Osteocyte (in vitro differentiated cells): Measurements from ENCODE around the gene SEMG2. TPM values are rescaled to one million over a fixed set of nuclear protein-coding genes. Genes with fewer than 3 reads are reported as not detected.

Experiments used
- DNase-seq: peaks from one replicate; pipeline ENCODE4 v3.0.0; 2021; ENCODE audit warnings: mixed read lengths; ENCODE audit not compliant: unreplicated experiment; ENCODE audit errors: extremely low spot score
- H3K27ac Mint-ChIP-seq: one replicate; pipeline ENCODE4 v1.8.0; 2021; ENCODE audit warnings: mild to moderate bottlenecking, mixed read lengths; ENCODE audit not compliant: unreplicated experiment
- H3K27me3 Mint-ChIP-seq: one replicate; pipeline ENCODE4 v1.8.0; 2021; ENCODE audit warnings: mixed read lengths; ENCODE audit not compliant: unreplicated experiment
- H3K36me3 Mint-ChIP-seq: one replicate; pipeline ENCODE4 v1.8.0; 2021; ENCODE audit warnings: mixed read lengths; ENCODE audit not compliant: unreplicated experiment
- H3K4me1 Mint-ChIP-seq: one replicate; pipeline ENCODE4 v1.8.0; 2021; ENCODE audit warnings: mixed read lengths; ENCODE audit not compliant: unreplicated experiment
- H3K4me3 Mint-ChIP-seq: one replicate; pipeline ENCODE4 v1.8.0; 2021; ENCODE audit warnings: mild to moderate bottlenecking, moderate library complexity, mixed read lengths; ENCODE audit not compliant: unreplicated experiment
- H3K9me3 Mint-ChIP-seq: one replicate; pipeline ENCODE4 v1.8.0; 2021; ENCODE audit warnings: mixed read lengths; ENCODE audit not compliant: unreplicated experiment
- total RNA-seq: library from RNA; stranded (reverse); gene quantifications from 2 replicates; pipeline ENCODE4 v1.2.1, GENCODE V29; 2021
- TF ChIP-seq, protein P1 (sequence below): fragments of 200-600 bp; sonication (generic); IDR thresholded peaks from 2 replicates; pipeline ENCODE4 v1.5.0; 2021; ENCODE audit warnings: antibody characterized with exemption, mild to moderate bottlenecking, moderate library complexity

The SEMG2 gene
- total RNA-seq, 1 donor from 2014 or later, result not detected

DNA sequence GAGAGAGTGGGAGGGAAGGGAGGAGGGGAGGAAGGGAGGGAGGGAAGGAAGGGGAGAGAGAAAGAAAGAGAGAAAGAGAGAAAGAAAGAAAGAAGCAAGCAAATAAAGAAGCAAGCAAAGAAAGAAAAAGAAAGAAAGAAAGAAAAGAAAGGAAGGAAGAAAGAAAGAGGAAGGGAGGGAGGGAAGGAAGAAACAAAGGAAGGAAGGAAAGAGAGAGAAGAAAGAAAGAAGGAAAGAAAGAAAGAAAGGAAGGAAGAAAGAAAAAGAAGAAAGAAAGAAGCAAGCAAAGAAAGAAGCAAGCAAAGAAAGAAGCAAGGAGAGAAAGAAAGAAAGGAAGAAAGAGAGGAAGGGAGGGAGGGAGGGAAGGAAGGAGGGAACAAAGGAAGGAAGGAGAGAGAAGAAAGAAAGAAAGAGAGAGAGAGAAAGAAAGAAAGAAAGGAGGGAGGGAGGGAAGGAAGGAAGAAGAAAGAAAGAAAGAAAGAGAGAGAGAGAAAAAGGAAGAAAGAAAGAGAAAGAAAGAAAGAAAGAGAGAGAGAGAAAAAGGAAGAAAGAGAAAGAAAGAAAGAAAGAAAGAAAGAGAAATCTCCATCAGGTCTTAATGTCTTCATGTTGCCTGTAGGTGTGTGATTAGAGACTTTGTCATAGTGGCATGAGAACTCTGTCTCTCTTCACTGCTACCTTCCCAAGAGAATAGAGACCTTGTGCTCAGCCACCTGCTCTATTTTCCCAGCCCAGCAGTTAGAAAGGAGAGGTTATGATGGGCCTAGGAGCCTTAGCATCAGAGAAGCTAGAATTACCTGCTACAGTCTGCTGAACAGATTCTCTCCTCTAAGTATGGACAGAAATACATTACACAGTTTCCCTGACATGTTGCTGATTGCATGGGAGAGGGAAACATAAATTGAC, 9.4 kb upstream of the SEMG2 start:
- Mint-ChIP-seq H3K27ac (no peak overlapping the region), H3K4me3 (no peak overlapping the region), H3K4me1 (no peaks in the 10 kb centered on the region), H3K27me3 (peaks cover 35% of the 10 kb centered on the region), H3K9me3 (no peaks in the 10 kb centered on the region), H3K36me3 (no peaks in the 10 kb centered on the region)
- no peak for DNase-seq
- TF ChIP-seq, protein P1, sequence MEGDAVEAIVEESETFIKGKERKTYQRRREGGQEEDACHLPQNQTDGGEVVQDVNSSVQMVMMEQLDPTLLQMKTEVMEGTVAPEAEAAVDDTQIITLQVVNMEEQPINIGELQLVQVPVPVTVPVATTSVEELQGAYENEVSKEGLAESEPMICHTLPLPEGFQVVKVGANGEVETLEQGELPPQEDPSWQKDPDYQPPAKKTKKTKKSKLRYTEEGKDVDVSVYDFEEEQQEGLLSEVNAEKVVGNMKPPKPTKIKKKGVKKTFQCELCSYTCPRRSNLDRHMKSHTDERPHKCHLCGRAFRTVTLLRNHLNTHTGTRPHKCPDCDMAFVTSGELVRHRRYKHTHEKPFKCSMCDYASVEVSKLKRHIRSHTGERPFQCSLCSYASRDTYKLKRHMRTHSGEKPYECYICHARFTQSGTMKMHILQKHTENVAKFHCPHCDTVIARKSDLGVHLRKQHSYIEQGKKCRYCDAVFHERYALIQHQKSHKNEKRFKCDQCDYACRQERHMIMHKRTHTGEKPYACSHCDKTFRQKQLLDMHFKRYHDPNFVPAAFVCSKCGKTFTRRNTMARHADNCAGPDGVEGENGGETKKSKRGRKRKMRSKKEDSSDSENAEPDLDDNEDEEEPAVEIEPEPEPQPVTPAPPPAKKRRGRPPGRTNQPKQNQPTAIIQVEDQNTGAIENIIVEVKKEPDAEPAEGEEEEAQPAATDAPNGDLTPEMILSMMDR, result no peak

DNA sequence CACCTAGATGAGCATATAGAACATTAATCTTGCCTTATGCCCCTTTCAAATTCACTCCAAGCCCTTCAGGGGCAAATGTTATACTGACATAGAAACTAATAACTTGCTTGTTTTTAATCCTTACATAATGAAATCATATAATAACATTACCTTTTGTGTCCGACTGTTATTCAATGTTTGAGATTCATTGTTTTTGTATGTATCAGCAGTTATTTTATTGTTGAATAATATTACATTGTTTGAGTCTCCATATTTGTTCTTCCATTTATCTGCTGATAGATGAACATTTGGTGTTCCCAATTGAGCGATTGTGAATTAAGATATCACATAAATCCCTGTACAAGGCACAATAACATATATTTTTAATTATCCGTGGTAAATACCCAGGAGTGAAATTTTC, 8.3 kb upstream of the SEMG2 start:
- no peak overlapping the region for H3K4me3 Mint-ChIP-seq
- H3K9me3 Mint-ChIP-seq, result no peaks in the 10 kb centered on the region
- H3K27me3 Mint-ChIP-seq, result peaks cover 33% of the 10 kb centered on the region
- no peaks in the 10 kb centered on the region for H3K4me1 Mint-ChIP-seq
- H3K27ac Mint-ChIP-seq, result no peak overlapping the region
- no peaks in the 10 kb centered on the region for H3K36me3 Mint-ChIP-seq
- DNase-seq, result no peak
- TF ChIP-seq, protein P1, result no peak

DNA sequence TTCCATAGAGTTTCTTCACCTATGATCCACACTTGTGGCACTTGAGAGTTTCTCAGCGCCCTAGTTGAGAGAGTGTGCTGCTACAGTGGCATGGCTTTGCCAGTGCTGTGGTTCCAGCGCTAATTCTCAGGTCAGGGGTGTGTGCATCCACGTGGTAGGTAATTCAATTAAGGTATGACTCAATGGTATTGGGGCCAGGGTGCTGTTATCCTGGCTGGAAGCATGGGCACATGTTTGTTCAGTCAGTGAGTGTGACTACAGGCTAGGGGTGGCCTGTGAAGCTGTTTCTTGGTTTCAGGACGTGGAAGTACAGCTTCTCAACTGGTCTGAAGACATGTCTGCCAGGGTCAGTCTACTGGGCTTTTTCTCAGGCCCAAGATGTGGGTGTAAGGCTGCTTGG, 3.0 kb upstream of the SEMG2 start:
- DNase-seq, result no peak
- H3K36me3 Mint-ChIP-seq, result no peaks in the 10 kb centered on the region
- peaks cover 21% of the 10 kb centered on the region for H3K27me3 Mint-ChIP-seq
- TF ChIP-seq, protein P1, result no peak
- no peaks in the 10 kb centered on the region for H3K4me1 Mint-ChIP-seq
- no peaks in the 10 kb centered on the region for H3K9me3 Mint-ChIP-seq
- no peak overlapping the region for H3K4me3 Mint-ChIP-seq
- no peak overlapping the region for H3K27ac Mint-ChIP-seq

GRCh38 chr20:45218636-45219035, 2.5 kb upstream of the SEMG2 start:
- no peaks in the 10 kb centered on the region for H3K9me3 Mint-ChIP-seq
- H3K27me3 Mint-ChIP-seq, result peaks cover 16% of the 10 kb centered on the region
- TF ChIP-seq, protein P1, result no peak
- DNase-seq, result no peak
- no peaks in the 10 kb centered on the region for H3K4me1 Mint-ChIP-seq
- no peak overlapping the region for H3K27ac Mint-ChIP-seq
- H3K36me3 Mint-ChIP-seq, result no peaks in the 10 kb centered on the region
- no peak overlapping the region for H3K4me3 Mint-ChIP-seq

- H3K4me3 Mint-ChIP-seq, result no peak overlapping the region
- H3K9me3 Mint-ChIP-seq, result no peaks in the 10 kb centered on the region
- peaks cover 37% of the 10 kb centered on the region for H3K27me3 Mint-ChIP-seq
- no peak overlapping the region for H3K27ac Mint-ChIP-seq
- DNase-seq, result no peak
- TF ChIP-seq, protein P1, result no peak
- no peaks in the 10 kb centered on the region for H3K4me1 Mint-ChIP-seq
- H3K36me3 Mint-ChIP-seq, result no peaks in the 10 kb centered on the region
Measured at GRCh38 chr20:45223136-45223535, 2.0 kb downstream of the SEMG2 start.
